GM12878 (cell line): ENCODE measurements around the gene MAP7D2. TPM values are rescaled to one million over a fixed set of nuclear protein-coding genes. Genes with fewer than 3 reads are reported as not detected.

Source experiments
- ASH2L ChIP-seq: fragments of 300-600, 200-600 bp; sonication (generic); IDR thresholded peaks from 2 replicates; pipeline ENCODE4 v1.6.1; 2017; ENCODE audit warnings: low read depth, mild to moderate bottlenecking, borderline replicate concordance
- BCL3 ChIP-seq: IDR thresholded peaks from 2 replicates; pipeline ENCODE4 v1.6.1; 2011; ENCODE audit warnings: borderline replicate concordance, low read depth, mild to moderate bottlenecking, moderate library complexity, low read length; ENCODE audit not compliant: insufficient read depth, poor library complexity, severe bottlenecking
- CEBPB ChIP-seq, 2 experiments: fragments of 150-350 bp in 1 of 2; IDR thresholded peaks; 2 replicates each; pipeline ENCODE4 v1.6.1; 2012 to 2014; ENCODE audit warnings: low read depth in 2 of 2, low read length in 2 of 2, borderline replicate concordance in 1 of 2, inconsistent platforms in 1 of 2
- CEBPZ ChIP-seq: fragments of 150-350 bp; IDR thresholded peaks from 2 replicates; pipeline ENCODE4 v1.6.1; 2016; ENCODE audit warnings: low read depth, low read length
- CHD4 ChIP-seq: fragments of 200-600 bp; sonication (generic); IDR thresholded peaks from 2 replicates; pipeline ENCODE4 v1.6.1; 2016; ENCODE audit warnings: mild to moderate bottlenecking
- E2F4 ChIP-seq: IDR thresholded peaks from 2 replicates; pipeline ENCODE4 v1.6.1; 2012; ENCODE audit warnings: low read depth, low read length, improper control_type of control experiment
- EZH2 ChIP-seq: IDR thresholded peaks from 2 replicates; pipeline ENCODE4 v1.6.1; 2012; ENCODE audit warnings: low read depth, mild to moderate bottlenecking, control low read depth, inconsistent platforms, low read length, borderline replicate concordance; ENCODE audit not compliant: control insufficient read depth
- NR2C1 ChIP-seq: fragments of 450-650 bp; IDR thresholded peaks from 2 replicates; pipeline ENCODE4 v1.6.1; 2017; ENCODE audit warnings: antibody characterized with exemption, mild to moderate bottlenecking, moderate library complexity
- POLR2AphosphoS5 ChIP-seq: IDR thresholded peaks from 2 replicates; pipeline ENCODE4 v1.6.1; 2011; ENCODE audit warnings: mild to moderate bottlenecking, low read length, inconsistent platforms
- PRDM15 ChIP-seq: fragments of 450-650 bp; formaldehyde crosslinking; IDR thresholded peaks from 2 replicates; pipeline ENCODE4 v1.4.0; 2020; ENCODE audit warnings: mild to moderate bottlenecking, moderate library complexity
- RAD51 ChIP-seq: fragments of 450-650 bp; IDR thresholded peaks from 2 replicates; pipeline ENCODE4 v1.6.1; 2016; ENCODE audit warnings: moderate library complexity, mild to moderate bottlenecking, inconsistent platforms
- RB1 ChIP-seq: fragments of 450-650 bp; formaldehyde crosslinking; IDR thresholded peaks from 2 replicates; pipeline ENCODE4 v1.6.1; 2017; ENCODE audit warnings: mild to moderate bottlenecking, borderline replicate concordance
- STAT1 ChIP-seq: fragments of 450-650 bp; conservative IDR thresholded peaks from 2 replicates; pipeline ENCODE4 v1.6.1; 2014; ENCODE audit warnings: antibody characterized with exemption, mild to moderate bottlenecking
- YY1 ChIP-seq: IDR thresholded peaks from 2 replicates; pipeline ENCODE4 v1.6.1; 2011; ENCODE audit warnings: low read depth, mild to moderate bottlenecking, low read length
- ZNF207 ChIP-seq: fragments of 450-650 bp; IDR thresholded peaks from 2 replicates; pipeline ENCODE4 v1.6.1; 2014; ENCODE audit warnings: antibody characterized with exemption, mild to moderate bottlenecking, borderline replicate concordance
- ZNF687 ChIP-seq: fragments of 450-650 bp; IDR thresholded peaks from 2 replicates; pipeline ENCODE4 v1.6.1; 2017; ENCODE audit warnings: mild to moderate bottlenecking, moderate library complexity
- ZZZ3 ChIP-seq: IDR thresholded peaks from 2 replicates; pipeline ENCODE4 v1.6.1; 2011; ENCODE audit warnings: low read depth; ENCODE audit not compliant: control insufficient read depth, insufficient read length
- polyA plus RNA-seq, 11 experiments: library from polyadenylated mRNA; depleted of rRNA in 4 of 11; unstranded in 6 of 11; stranded (reverse) in 5 of 11; fragments of >200 nt; fragmentation: Nextera tagmentation in 4 of 11; fragmentation: Illumina TruSeq in 1 of 11; extraction: Ambion mirVana in 4 of 11; extraction: Trizol in 1 of 11; gene quantifications; 1 replicate in 1 of 11; 2 replicates in 10 of 11; pipeline versions ENCODE4 v1.2.1 to v1.2.3, GENCODE V29; 2011 to 2016; ENCODE audit warnings: inconsistent platforms in 2 of 11, missing spikeins in 2 of 11, low read depth in 1 of 11
- total RNA-seq, 4 experiments: library from RNA; depleted of rRNA in 3 of 4; stranded (reverse); fragments of >200 nt in 3 of 4; fragmentation: Illumina TruSeq in 1 of 4; extraction: Trizol in 1 of 4; gene quantifications; 2 replicates each; pipeline versions ENCODE4 v1.2.1 to v1.2.3, GENCODE V29; 2013 to 2021

Gene MAP7D2
- total and polyA plus RNA-seq, 10 of the 15 experiments (the other 5 are each of a cell fraction or from before 2014, with no cell fraction given), result 0.06 to 18.4 (median 0.22) TPM

- TF ChIP-seq ZNF687, result no peak
- no peak for TF ChIP-seq ZNF207
- TF ChIP-seq EZH2, result no peak
- no peak for TF ChIP-seq BCL3
- TF ChIP-seq CEBPB (IDR thresholded peaks at IDR 0.05; ENCODE audit: borderline replicate concordance in 1 of 2, low read depth in 2 of 2, low read length in 2 of 2), result no peak
- no peak for TF ChIP-seq CEBPZ
- no peak for TF ChIP-seq E2F4
- no peak for TF ChIP-seq POLR2AphosphoS5
- no peak for TF ChIP-seq ASH2L
- TF ChIP-seq YY1, result no peak
- TF ChIP-seq ZZZ3, result no peak
- no peak for TF ChIP-seq RAD51
- no peak for TF ChIP-seq STAT1
- TF ChIP-seq CHD4, result no peak
- no peak for TF ChIP-seq PRDM15
- TF ChIP-seq RB1, result peak; percentile 25; the same call in 1 of the 2 replicates
- no peak for TF ChIP-seq NR2C1
These were observed 60.0 kb downstream of the MAP7D2 start (continued) for GRCh38 chrX:20056704-20057103.
